Loucy (cell line): ENCODE measurements around the gene CDC73.

Source experiments
- H2AFZ ChIP-seq: fragments of 200-600 bp; sonication (generic); 2 replicates; pipeline ENCODE4 v1.6.0; 2016; ENCODE audit warnings: antibody characterized with exemption, mild to moderate bottlenecking, low read length, moderate library complexity
- H3F3A ChIP-seq: fragments of 200-600 bp; 2 replicates; pipeline ENCODE4 v1.6.0; 2016; ENCODE audit warnings: antibody characterized with exemption, low read depth, mild to moderate bottlenecking
- H3K27me3 ChIP-seq: fragments of 200-600 bp; sonication (generic); 2 replicates; pipeline ENCODE4 v1.6.1; 2014; ENCODE audit warnings: low read length, mild to moderate bottlenecking; ENCODE audit not compliant: insufficient read depth, poor library complexity, severe bottlenecking
- H3K36me3 ChIP-seq: fragments of 200-600 bp; sonication (generic); 2 replicates; pipeline ENCODE4 v1.6.1; 2016; ENCODE audit warnings: low read length; ENCODE audit not compliant: insufficient read depth
- H3K4me1 ChIP-seq: fragments of 200-600 bp; sonication (generic); 2 replicates; pipeline ENCODE4 v1.5.1; 2014; ENCODE audit warnings: low read length, mild to moderate bottlenecking; ENCODE audit not compliant: insufficient read depth, poor library complexity, severe bottlenecking
- H3K4me2 ChIP-seq: fragments of 200-600 bp; sonication (generic); 2 replicates; pipeline ENCODE4 v1.6.0; 2014; ENCODE audit warnings: antibody characterized with exemption, low read length, low read depth, mild to moderate bottlenecking; ENCODE audit not compliant: poor library complexity, severe bottlenecking
- H3K4me3 ChIP-seq: fragments of 200-600 bp; sonication (generic); 2 replicates; pipeline ENCODE4 v1.5.1; 2014; ENCODE audit warnings: low read length, mild to moderate bottlenecking, mixed read lengths; ENCODE audit not compliant: poor library complexity, severe bottlenecking
- H3K79me2 ChIP-seq: fragments of 200-600 bp; sonication (generic); 2 replicates; pipeline ENCODE4 v1.6.1; 2014; ENCODE audit warnings: low read length; ENCODE audit not compliant: insufficient read depth
- H3K9ac ChIP-seq: fragments of 200-600 bp; sonication (generic); 2 replicates; pipeline ENCODE4 v1.6.0; 2014; ENCODE audit warnings: mild to moderate bottlenecking, low read depth, low read length, moderate library complexity; ENCODE audit not compliant: poor library complexity, severe bottlenecking
- H3K9me2 ChIP-seq: fragments of 200-600 bp; sonication (generic); replicated peaks from 2 replicates; pipeline ENCODE4 v1.6.1; 2016; ENCODE audit warnings: low read depth, low read length, mixed read lengths
- H3K9me3 ChIP-seq: fragments of 200-600 bp; sonication (generic); 2 replicates; pipeline ENCODE4 v1.6.1; 2014; ENCODE audit warnings: mild to moderate bottlenecking, antibody characterized with exemption, low read length, low read depth; ENCODE audit not compliant: insufficient read depth
- H4K20me1 ChIP-seq: fragments of 200-600 bp; sonication (generic); 2 replicates; pipeline ENCODE4 v1.6.0; 2014; ENCODE audit warnings: antibody characterized with exemption, low read length, mild to moderate bottlenecking; ENCODE audit not compliant: insufficient read depth, poor library complexity, severe bottlenecking
- EZH2phosphoT487 ChIP-seq: fragments of 200-600 bp; IDR thresholded peaks from 2 replicates; pipeline ENCODE4 v1.6.1; 2018; ENCODE audit warnings: antibody characterized with exemption, mild to moderate bottlenecking, moderate library complexity, borderline replicate concordance
- TF ChIP-seq, protein P1 (sequence below): fragments of 200-600 bp; sonication (generic); conservative IDR thresholded peaks from 2 replicates; pipeline ENCODE4 v1.5.1; 2014; ENCODE audit warnings: mild to moderate bottlenecking, antibody characterized with exemption, low read length

Gene CDC73

DNA sequence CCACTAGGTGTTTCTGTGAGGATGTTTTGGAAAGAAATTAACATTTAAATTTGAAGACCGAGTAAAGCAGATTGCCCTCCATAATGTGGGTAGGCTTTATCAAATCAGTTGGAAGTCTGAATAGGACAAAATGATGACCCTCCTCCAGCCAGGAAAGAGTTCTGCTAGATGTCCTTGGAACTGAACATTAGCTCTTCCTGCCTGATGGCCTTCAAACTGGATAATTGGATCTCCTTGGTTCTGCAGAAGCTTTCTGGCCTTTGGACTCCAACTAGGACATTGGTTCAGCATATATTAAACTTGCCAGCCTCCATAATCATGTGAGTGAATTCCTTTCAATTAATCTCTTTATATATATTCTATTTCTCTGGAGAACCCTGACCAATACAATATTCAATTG is 12.2 kb upstream of the CDC73 start:
- 0 out of 2 replicates have a peak, but pooled peaks cover 1% of the 10 kb centered on the region for H3K79me2 ChIP-seq
- no peaks in the 10 kb centered on the region for H3F3A ChIP-seq
- TF ChIP-seq, protein P1, sequence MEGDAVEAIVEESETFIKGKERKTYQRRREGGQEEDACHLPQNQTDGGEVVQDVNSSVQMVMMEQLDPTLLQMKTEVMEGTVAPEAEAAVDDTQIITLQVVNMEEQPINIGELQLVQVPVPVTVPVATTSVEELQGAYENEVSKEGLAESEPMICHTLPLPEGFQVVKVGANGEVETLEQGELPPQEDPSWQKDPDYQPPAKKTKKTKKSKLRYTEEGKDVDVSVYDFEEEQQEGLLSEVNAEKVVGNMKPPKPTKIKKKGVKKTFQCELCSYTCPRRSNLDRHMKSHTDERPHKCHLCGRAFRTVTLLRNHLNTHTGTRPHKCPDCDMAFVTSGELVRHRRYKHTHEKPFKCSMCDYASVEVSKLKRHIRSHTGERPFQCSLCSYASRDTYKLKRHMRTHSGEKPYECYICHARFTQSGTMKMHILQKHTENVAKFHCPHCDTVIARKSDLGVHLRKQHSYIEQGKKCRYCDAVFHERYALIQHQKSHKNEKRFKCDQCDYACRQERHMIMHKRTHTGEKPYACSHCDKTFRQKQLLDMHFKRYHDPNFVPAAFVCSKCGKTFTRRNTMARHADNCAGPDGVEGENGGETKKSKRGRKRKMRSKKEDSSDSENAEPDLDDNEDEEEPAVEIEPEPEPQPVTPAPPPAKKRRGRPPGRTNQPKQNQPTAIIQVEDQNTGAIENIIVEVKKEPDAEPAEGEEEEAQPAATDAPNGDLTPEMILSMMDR, result no peak
- no peak for TF ChIP-seq EZH2phosphoT487

DNA sequence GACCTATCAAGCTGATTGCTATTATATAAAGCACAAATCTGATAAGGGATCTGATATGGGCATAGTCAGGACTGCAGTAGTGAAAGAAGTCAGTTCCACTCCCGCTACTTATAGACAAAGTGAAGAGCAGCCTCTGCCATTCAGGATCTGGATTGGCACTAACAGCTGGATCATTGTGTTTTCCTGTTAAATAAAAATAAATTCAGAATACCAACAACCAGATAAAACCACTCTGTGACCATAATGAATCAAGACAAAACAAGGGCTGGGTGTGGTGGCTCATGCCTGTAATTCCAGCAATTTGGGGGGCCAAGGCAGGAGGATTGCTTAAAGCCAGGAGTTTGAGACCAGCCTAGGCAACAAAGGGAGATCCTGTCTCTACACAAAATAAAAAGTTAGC is 11.6 kb upstream of the CDC73 start:
- H3K4me1 ChIP-seq, result peaks cover 5% of the 10 kb centered on the region
- H2AFZ ChIP-seq, result no peak overlapping the region
- no peak overlapping the region for H3K9ac ChIP-seq
- no peak overlapping the region for H3K4me3 ChIP-seq
- no peaks in the 10 kb centered on the region for H3K79me2 ChIP-seq
- H3K4me2 ChIP-seq, result no peak overlapping the region
- no peaks in the 10 kb centered on the region for H3K27me3 ChIP-seq
- no peaks in the 10 kb centered on the region for H4K20me1 ChIP-seq
- TF ChIP-seq EZH2phosphoT487, result no peak
- TF ChIP-seq, protein P1, result no peak
- H3K36me3 ChIP-seq, result no peaks in the 10 kb centered on the region
- H3K9me3 ChIP-seq, result no peaks in the 10 kb centered on the region
- H3K9me2 ChIP-seq, result no peaks in the 10 kb centered on the region
- H3F3A ChIP-seq, result no peaks in the 10 kb centered on the region

More for the DNA sequence above, 12.2 kb upstream of the CDC73 start:
- Histone ChIP-seq H3K9me3 (no peaks in the 10 kb centered on the region), H4K20me1 (no peaks in the 10 kb centered on the region), H2AFZ (no peak overlapping the region), H3K4me3 (no peak overlapping the region), H3K4me2 (no peak overlapping the region), H3K4me1 (peaks cover 5% of the 10 kb centered on the region), H3K27me3 (no peaks in the 10 kb centered on the region), H3K36me3 (no peaks in the 10 kb centered on the region), H3K9ac (no peak overlapping the region), H3K9me2 (no peaks in the 10 kb centered on the region)

DNA sequence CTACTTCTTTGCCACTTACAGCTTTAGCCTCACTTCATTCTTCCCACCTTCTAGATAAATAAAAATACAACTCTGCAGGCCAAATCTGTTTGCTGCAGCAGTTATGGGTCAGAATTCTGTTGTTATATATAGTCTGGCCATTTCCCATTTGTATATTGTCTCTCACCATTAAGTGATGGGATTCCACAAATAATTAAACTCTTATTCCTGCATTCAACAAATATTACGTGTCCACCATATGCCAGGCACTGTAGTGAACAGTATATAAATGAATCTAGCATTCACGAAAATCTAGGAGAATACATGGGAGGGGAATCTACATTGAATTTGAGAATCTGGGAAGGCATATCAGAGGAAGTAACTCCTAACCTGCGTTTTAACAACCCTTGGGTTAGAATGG is 11.0 kb upstream of the CDC73 start:
- Histone ChIP-seq H3K27me3 (no peaks in the 10 kb centered on the region), H3K9me3 (no peaks in the 10 kb centered on the region), H4K20me1 (no peaks in the 10 kb centered on the region), H3K4me3 (no peak overlapping the region), H2AFZ (no peak overlapping the region), H3K79me2 (no peaks in the 10 kb centered on the region), H3K4me2 (no peak overlapping the region), H3K9ac (no peak overlapping the region), H3K9me2 (no peaks in the 10 kb centered on the region), H3F3A (no peaks in the 10 kb centered on the region), H3K4me1 (peaks cover under 1% of the 10 kb centered on the region), H3K36me3 (no peaks in the 10 kb centered on the region)
- TF ChIP-seq, protein P1, result no peak
- TF ChIP-seq EZH2phosphoT487, result no peak
